Stimulated activated memory B cell treated with anti-CD40 and anti-IgM and Interleukin-4, amounts not matched to agents 10 μg/mL and 1 μg/mL and 100 μg/mL, for 72 hours (primary cell): ENCODE data around the gene MYOM1.

ENCODE experiments used
- ATAC-seq: fragments of 150-1000 bp; cut with Tn5 transposase; 2 replicates; pipeline ENCODE4 v1.10.0; 2021
- H3K27ac Mint-ChIP-seq: one replicate; pipeline ENCODE4 v1.8.0; 2022; ENCODE audit warnings: mild to moderate bottlenecking, mixed read lengths
- H3K27me3 Mint-ChIP-seq: one replicate; pipeline ENCODE4 v1.8.0; 2022; ENCODE audit warnings: mixed read lengths
- H3K36me3 Mint-ChIP-seq: one replicate; pipeline ENCODE4 v1.8.0; 2022; ENCODE audit warnings: mixed read lengths
- H3K4me1 Mint-ChIP-seq: one replicate; pipeline ENCODE4 v1.8.0; 2022; ENCODE audit warnings: mixed read lengths
- H3K4me3 Mint-ChIP-seq: one replicate; pipeline ENCODE4 v1.8.0; 2022; ENCODE audit warnings: mild to moderate bottlenecking, moderate library complexity, mixed read lengths
- H3K9me3 Mint-ChIP-seq: one replicate; pipeline ENCODE4 v1.8.0; 2022; ENCODE audit warnings: mixed read lengths

MYOM1 gene

DNA sequence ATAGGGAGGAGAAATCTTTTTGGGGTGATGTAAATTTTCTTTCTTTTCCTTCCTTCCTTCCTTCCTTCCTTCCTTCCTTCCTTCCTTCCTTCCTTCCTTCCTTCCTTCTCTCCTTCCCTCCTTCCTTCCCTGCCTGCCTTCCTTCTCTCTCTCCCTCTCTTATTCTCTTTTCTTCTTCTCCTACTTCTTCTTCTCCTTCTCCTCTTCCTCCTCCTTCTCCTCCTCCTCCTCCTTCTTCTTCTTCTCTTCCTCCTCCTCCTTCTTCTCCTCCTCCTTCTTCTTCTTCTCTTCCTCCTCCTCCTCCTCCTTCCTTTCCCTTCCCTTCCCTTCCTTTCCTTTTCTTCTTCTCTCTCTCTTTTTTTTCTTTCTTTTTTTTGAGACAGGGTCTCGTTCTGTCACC, 59.9 kb downstream of the MYOM1 start:
- no peaks in the 10 kb centered on the region for H3K27me3 Mint-ChIP-seq
- peaks cover 12% of the 10 kb centered on the region for H3K36me3 Mint-ChIP-seq
- ATAC-seq: no peak
- H3K27ac Mint-ChIP-seq: peak overlapping the region; percentile 43
- H3K4me3 Mint-ChIP-seq: no peak overlapping the region
- no peaks in the 10 kb centered on the region for H3K9me3 Mint-ChIP-seq
- H3K4me1 Mint-ChIP-seq: peaks cover 9% of the 10 kb centered on the region

DNA sequence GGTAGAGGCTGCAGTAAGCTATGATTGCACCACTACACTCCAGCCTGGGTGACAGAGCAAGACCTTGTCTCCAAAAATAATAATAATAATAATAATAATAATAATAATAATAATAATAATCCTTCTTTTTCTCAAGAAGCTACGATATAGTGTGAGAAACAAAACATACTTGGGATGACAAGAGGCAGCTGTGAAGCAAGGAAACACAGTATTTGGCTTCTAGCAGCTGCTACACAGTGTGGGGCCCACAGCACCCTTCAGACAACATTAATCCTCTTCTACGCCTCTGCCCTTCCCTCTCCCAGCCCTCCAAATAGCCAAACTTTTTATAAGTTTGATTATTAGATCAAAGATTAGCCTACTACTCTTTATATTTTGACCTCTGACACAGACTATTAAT, 62.2 kb downstream of the MYOM1 start:
- H3K4me3 Mint-ChIP-seq: no peak overlapping the region
- no peak for ATAC-seq
- no peaks in the 10 kb centered on the region for H3K36me3 Mint-ChIP-seq
- H3K9me3 Mint-ChIP-seq: no peaks in the 10 kb centered on the region
- peaks cover 14% of the 10 kb centered on the region for H3K4me1 Mint-ChIP-seq
- H3K27ac Mint-ChIP-seq: no peak overlapping the region
- H3K27me3 Mint-ChIP-seq: no peaks in the 10 kb centered on the region

DNA sequence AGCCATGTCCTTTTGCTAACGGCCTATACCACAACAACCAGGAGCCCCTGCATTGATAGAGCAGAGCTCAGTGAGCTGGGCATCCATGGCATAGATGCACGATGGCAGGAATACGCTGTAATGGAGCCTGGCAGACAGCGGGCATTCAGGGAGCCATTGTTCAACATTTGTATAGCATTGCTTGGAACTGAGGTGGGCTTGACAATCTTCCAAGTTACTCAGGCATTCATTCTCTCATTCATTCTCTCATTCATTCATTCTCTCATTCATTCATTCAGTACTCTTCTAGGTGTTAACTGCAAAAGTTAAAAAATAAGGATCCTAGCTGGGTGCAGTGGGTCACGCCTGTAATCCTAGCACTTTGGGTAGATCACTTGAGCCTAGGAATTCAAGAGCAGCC, 62.7 kb downstream of the MYOM1 start:
- Mint-ChIP-seq H3K27me3 (no peaks in the 10 kb centered on the region), H3K4me1 (peaks cover 16% of the 10 kb centered on the region), H3K36me3 (no peaks in the 10 kb centered on the region), H3K27ac (no peak overlapping the region), H3K9me3 (no peaks in the 10 kb centered on the region), H3K4me3 (no peak overlapping the region)
- ATAC-seq: no peak

DNA sequence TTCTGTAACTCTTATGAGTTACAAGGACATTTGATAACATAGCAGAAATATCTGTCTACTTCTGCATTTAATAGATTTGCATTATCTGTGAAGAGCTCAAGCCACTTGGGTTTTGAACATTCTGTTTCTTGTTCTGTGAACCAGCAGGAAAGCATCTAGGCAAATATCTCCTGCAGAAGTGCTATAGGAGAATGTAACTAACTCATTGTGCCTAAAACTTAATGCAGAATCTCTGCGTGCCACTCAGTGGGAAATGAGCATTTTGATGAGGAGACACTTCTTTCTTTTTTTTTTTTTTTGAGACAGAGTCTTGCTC, 63.5 kb downstream of the MYOM1 start:
- no peak for ATAC-seq
- peak overlapping the region; percentile 42 for H3K27ac Mint-ChIP-seq
- H3K4me3 Mint-ChIP-seq: no peak overlapping the region
- no peaks in the 10 kb centered on the region for H3K9me3 Mint-ChIP-seq
- H3K36me3 Mint-ChIP-seq: no peaks in the 10 kb centered on the region
- peaks cover 23% of the 10 kb centered on the region for H3K4me1 Mint-ChIP-seq
- no peaks in the 10 kb centered on the region for H3K27me3 Mint-ChIP-seq

DNA sequence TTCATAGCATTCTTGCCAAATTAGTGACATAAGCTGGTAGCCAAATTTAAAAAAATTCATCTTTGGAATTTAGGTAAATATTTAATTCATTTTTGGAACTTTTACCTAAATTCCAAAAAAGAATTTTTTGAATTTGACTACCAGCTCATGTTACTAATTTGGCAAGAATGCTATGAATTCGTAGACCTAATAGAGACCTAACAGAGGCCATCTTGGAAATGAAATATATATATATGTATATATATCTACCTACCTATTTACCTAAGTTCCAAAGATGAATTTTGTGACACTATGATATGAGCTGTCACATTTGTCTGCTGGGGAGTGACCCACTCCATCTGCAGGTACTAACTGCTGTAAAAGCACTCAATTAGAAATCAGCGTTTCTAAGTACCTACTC, 65.6 kb downstream of the MYOM1 start:
- Mint-ChIP-seq H3K9me3 (no peaks in the 10 kb centered on the region), H3K27me3 (no peaks in the 10 kb centered on the region), H3K27ac (no peak overlapping the region), H3K4me3 (no peak overlapping the region), H3K36me3 (no peaks in the 10 kb centered on the region), H3K4me1 (peaks cover 30% of the 10 kb centered on the region)
- no peak for ATAC-seq

DNA sequence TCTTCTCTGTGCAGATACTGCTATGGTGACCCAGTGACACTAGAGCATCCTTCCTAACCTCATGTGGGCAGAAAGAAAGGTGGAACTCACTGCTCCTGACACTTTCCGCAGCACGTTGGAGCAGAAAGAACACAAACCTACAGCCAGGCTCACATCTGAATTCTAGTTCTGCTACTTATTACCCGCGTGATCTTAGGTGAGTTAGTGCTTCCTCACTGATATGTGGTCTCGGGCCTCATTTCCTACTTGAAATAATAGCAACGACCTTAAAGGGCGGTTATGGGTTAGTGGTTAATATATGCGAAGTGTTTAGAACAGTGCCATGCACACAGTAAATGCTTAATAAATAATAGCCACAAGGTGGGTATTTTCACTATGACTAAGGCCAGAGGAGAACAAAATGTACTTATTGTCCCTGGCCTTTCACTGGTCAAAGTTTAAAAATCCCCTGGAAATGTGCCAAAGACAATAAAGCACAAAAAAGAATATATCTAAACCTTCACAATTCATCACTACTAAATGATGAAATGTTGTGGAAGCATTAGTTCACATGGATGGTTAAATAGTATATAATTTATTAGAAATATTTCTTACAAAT, 66.6 kb downstream of the MYOM1 start:
- peaks cover 30% of the 10 kb centered on the region for H3K4me1 Mint-ChIP-seq
- ATAC-seq: peak; percentile 65
- H3K27ac Mint-ChIP-seq: peak overlapping the region; percentile 71
- H3K9me3 Mint-ChIP-seq: peaks cover 2% of the 10 kb centered on the region
- H3K4me3 Mint-ChIP-seq: no peak overlapping the region
- H3K27me3 Mint-ChIP-seq: no peaks in the 10 kb centered on the region
- peaks cover 2% of the 10 kb centered on the region for H3K36me3 Mint-ChIP-seq

DNA sequence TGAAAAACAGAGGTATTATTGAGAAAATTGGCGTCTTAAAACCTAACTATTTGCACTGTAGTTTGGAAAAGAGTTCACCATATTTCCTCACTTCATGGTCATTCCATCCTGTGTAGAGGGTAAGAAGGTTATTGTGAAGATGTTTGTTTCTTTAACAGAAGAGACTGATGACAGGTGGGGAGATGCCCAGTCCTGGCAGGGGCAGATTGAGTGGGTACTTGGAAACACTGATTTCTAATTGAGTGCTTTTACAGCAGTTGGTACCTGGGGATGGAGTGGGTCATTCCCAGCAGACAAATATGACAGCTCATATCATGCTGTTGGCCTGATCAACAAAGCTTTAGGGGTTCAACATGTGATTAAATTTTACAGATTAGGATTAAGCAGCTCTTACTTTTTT, 67.5 kb downstream of the MYOM1 start:
- no peak for ATAC-seq
- peaks cover 3% of the 10 kb centered on the region for H3K9me3 Mint-ChIP-seq
- H3K4me3 Mint-ChIP-seq: no peak overlapping the region
- no peaks in the 10 kb centered on the region for H3K27me3 Mint-ChIP-seq
- peak overlapping the region; percentile 71 for H3K27ac Mint-ChIP-seq
- peaks cover 30% of the 10 kb centered on the region for H3K4me1 Mint-ChIP-seq
- peaks cover 5% of the 10 kb centered on the region for H3K36me3 Mint-ChIP-seq

DNA sequence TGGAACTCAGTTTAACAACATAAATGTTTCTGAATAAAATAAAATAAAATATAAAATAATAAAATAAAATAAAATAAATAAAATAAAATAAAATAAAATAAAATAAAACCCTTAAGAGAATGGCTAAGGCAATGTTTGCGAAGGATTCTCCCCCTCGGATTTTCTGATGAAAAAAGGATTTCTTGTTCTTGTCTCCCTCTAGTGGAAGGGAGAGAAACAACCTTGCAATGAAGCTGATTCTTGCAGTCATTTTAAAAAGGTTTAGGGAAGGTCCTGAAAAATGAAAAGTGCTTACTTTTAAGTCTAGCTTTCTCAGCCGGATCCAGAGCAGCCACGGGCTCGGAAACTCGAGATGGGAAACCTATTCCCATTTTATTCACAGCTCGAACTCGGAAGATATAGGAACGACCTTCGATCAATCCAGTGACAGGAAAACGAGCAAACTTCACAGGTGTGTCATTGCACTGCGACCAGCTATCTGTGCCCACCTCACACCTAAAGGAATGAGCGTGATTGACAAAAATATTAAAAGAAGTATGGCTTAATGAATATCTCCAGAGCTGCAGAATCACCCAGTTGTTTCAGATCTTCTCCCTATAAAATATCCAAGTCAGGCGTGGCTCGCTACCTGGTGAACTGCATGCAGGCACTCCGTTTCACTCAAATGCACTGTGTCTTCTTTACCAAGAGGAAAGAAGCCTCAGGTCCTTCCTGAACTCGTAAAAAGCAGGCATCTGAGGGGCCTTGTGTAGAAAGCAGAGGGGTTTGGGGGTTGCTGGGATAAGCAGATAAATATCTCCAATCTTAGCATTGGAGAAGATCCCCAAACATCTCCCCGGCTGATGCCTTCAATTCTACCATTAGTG, 68.1 kb downstream of the MYOM1 start:
- Mint-ChIP-seq H3K4me3 (no peak overlapping the region), H3K36me3 (peaks cover 5% of the 10 kb centered on the region), H3K9me3 (peaks cover 3% of the 10 kb centered on the region), H3K4me1 (peaks cover 30% of the 10 kb centered on the region), H3K27ac (peak overlapping the region; percentile 71), H3K27me3 (no peaks in the 10 kb centered on the region)
- ATAC-seq: no peak

DNA sequence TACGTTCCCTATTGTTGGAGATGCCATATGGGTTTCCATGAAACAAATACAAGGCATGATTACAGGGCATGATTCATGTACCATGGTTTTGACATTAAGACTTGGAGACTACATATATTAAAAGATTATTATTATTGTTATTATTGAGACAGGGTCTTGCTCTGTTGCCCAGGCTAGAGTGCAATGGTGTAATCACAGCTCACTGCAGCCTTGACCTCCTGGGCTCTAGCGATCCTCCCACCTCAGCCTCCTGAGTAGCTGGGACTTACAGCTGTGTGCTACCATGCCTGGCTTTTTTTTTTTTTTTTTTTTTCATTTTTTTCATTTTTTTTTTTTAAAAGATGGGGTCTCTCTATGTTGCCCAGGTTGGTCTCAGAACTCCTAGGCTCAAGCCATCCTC, 69.1 kb downstream of the MYOM1 start:
- ATAC-seq: no peak
- Mint-ChIP-seq H3K27me3 (no peaks in the 10 kb centered on the region), H3K4me1 (peaks cover 27% of the 10 kb centered on the region), H3K36me3 (peaks cover 5% of the 10 kb centered on the region), H3K27ac (no peak overlapping the region), H3K4me3 (no peak overlapping the region), H3K9me3 (peaks cover 3% of the 10 kb centered on the region)

DNA sequence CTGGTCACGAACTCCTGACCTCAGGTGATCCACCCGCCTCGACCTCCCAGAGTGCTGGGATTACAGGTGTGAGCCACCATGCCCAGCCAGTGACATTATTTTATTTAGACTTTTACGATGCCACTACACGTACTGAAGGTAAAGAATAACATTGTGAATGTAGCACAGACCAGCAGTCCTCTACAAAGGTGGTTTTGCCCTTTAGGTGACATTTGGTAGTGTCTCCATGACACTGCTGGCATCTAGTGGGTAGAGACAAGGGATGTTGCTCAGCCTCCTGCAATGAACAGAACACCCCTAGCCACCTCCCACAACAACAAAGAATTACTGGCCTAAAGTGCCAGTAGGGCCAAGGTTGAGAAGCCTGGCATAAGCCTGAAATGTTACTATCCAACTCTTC, 69.5 kb downstream of the MYOM1 start:
- peaks cover 3% of the 10 kb centered on the region for H3K9me3 Mint-ChIP-seq
- no peaks in the 10 kb centered on the region for H3K27me3 Mint-ChIP-seq
- H3K27ac Mint-ChIP-seq: no peak overlapping the region
- peaks cover 22% of the 10 kb centered on the region for H3K4me1 Mint-ChIP-seq
- ATAC-seq: no peak
- peaks cover 5% of the 10 kb centered on the region for H3K36me3 Mint-ChIP-seq
- no peak overlapping the region for H3K4me3 Mint-ChIP-seq

DNA sequence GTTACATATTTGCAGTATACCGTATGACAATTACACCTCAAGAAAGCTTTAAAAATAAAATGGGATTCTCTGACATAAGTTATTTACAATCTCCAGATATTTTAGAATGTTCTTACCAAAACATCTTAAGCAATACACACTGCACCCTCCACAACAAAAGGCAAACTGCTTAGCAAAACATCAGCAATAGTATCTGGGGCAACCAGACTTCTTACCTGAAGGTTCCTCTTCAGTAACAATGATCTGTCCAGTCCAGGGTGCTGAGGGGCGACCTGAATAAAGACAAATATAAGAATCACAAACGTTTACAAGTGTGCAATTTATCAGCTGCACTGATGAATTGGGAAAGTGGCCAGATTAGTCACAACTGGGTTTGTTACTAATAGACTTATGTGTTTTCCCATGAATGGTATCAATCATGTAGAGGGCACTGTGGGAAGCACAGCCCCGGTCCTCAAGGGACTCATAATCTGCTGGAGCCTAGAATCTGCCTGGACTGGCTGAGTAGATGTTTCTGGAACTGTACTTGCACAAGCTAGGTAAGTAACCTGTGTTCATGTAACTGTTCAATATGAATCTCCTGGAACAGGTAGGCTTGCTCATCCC, 70.7 kb downstream of the MYOM1 start:
- Mint-ChIP-seq H3K4me1 (peaks cover 21% of the 10 kb centered on the region), H3K27ac (peak overlapping the region; percentile 19), H3K27me3 (no peaks in the 10 kb centered on the region), H3K36me3 (peaks cover 5% of the 10 kb centered on the region), H3K9me3 (peaks cover 3% of the 10 kb centered on the region), H3K4me3 (no peak overlapping the region)
- peak; percentile 8 for ATAC-seq

DNA sequence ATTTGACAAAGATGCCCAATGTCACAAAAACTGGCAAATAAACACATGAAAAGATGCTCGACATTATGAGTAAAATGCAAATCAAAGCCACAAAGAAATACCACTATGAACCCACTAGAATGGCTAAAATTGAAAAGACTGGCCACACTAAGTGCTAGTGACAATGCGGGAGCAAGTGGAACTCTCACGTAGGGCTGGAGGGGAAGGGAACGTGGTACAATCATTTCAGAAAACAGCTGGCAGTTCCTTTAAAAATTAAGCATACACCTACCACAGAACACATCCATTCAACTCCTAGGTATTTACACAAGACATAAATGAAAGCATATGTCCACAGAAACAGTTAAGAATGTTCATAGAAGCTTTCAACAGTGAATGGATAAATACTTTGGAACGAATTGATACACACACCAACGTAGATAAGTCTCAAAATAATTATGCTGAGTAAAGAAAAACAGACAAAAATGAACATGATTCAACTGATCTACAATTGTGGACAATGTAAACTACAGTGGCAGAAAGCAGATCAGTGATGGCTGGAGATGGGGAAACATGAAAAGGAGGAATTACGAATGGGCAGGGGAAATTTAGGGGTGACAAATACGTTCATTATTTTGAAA, 71.7 kb downstream of the MYOM1 start:
- Mint-ChIP-seq H3K27ac (no peak overlapping the region), H3K4me1 (peaks cover 21% of the 10 kb centered on the region), H3K36me3 (peaks cover 8% of the 10 kb centered on the region), H3K9me3 (peaks cover 3% of the 10 kb centered on the region), H3K27me3 (no peaks in the 10 kb centered on the region), H3K4me3 (no peak overlapping the region)
- no peak for ATAC-seq

DNA sequence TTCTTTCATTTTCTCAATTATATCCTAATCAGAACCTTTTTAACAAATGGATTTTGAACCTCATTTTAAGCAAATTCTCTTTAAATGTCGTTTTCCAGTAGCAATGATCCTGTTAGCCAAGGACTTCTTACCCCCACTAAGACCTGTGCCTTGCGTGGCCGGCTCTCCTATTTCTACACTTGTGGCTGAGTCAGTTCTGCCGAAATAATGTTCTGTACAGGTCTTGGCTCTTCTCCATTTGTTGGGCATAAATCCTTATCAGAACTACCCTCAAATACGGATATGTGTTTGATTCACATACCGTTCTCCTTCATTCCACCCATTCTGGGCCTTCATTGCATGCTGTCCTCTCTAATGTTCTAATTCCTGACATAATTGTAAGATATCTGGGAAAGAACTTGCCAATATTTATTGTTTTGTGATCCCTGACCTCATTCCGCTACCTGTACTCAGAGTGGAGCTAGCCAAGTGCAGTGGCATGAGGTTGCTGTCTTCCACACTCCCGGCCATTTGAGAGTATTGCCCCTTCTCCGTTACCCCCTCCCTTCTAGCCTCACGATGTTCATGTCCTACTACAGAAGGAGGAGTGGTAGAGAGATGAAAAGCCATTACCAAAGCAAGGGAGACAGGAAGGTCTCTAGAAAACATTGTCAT, 78.7 kb downstream of the MYOM1 start:
- Mint-ChIP-seq H3K4me1 (no peaks in the 10 kb centered on the region), H3K9me3 (peaks cover 4% of the 10 kb centered on the region), H3K36me3 (peaks cover 19% of the 10 kb centered on the region), H3K27ac (no peak overlapping the region), H3K4me3 (no peak overlapping the region), H3K27me3 (peaks cover 11% of the 10 kb centered on the region)
- ATAC-seq: no peak

DNA sequence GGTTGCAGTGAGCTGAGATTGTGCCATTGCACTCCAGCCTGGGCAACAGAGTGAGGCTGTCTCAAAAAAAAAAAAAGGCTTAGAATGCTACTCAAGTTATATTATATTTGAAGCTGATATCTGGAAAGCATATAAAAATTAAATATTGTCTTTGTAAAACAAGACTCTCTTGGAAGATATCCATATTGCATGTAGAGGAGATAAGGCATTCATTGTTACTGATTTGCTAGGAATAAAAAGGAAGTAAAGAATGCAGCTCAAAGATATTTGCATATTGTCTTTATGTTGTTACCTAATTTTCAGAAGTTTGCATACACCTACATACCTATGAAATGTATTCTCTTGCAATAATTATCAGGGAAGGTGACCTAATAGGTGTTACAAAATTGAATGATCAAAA, 79.4 kb downstream of the MYOM1 start:
- Mint-ChIP-seq H3K27me3 (peaks cover 11% of the 10 kb centered on the region), H3K4me3 (no peak overlapping the region), H3K9me3 (peaks cover 4% of the 10 kb centered on the region), H3K36me3 (peaks cover 19% of the 10 kb centered on the region), H3K4me1 (no peaks in the 10 kb centered on the region), H3K27ac (no peak overlapping the region)
- ATAC-seq: no peak

DNA sequence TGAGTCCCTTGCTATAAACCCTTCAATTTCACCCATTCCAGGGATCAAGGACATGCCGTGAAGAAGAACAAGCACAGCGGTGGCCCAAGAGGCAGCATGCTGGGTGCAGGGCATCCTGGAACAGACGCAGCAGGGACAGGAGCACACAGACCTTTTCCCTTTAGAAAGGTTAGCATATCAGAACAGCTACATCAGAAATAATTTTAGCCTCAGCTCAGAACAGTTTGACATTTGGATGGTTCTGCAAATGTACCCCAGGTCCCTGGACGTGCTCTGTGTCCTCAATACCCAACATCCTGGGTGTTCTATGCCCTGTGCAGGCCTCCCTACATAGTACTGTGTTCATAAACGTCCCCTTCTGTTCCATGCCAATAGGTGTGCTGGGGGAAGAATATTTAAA, 80.4 kb downstream of the MYOM1 start:
- no peak for ATAC-seq
- no peak overlapping the region for H3K4me3 Mint-ChIP-seq
- H3K27ac Mint-ChIP-seq: no peak overlapping the region
- peaks cover 11% of the 10 kb centered on the region for H3K27me3 Mint-ChIP-seq
- no peaks in the 10 kb centered on the region for H3K4me1 Mint-ChIP-seq
- H3K9me3 Mint-ChIP-seq: peaks cover 4% of the 10 kb centered on the region
- peaks cover 19% of the 10 kb centered on the region for H3K36me3 Mint-ChIP-seq
